ENCODE measurements around the gene MX1. TPM values are rescaled to one million over a fixed set of nuclear protein-coding genes. Genes with fewer than 3 reads are reported as not detected.

The MX1 gene
- total and polyA plus RNA-seq, 2 experiments from 2014 or later = 2.1 to 6.5 TPM

DNA sequence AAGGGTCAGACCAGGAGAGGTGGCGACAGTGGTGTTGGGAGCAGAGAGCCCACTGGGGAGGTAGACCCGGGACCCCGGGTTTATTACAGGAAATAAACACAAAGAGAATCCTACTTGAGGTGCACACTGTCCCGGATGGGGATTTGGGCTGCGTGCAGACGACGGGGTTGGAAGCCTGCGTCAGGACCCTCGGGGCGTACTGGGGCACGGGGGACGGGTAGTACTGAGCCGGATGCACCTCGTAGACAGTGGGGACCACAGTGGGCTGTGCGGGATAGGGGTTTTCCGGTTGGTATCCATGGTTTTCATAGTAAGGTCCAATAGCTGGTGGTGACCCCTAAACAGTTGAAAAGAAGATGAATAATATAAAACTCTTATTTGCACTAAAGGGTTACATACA is 68.2 kb downstream of the MX1 start (continued):
- TF ChIP-seq, protein P1, sequence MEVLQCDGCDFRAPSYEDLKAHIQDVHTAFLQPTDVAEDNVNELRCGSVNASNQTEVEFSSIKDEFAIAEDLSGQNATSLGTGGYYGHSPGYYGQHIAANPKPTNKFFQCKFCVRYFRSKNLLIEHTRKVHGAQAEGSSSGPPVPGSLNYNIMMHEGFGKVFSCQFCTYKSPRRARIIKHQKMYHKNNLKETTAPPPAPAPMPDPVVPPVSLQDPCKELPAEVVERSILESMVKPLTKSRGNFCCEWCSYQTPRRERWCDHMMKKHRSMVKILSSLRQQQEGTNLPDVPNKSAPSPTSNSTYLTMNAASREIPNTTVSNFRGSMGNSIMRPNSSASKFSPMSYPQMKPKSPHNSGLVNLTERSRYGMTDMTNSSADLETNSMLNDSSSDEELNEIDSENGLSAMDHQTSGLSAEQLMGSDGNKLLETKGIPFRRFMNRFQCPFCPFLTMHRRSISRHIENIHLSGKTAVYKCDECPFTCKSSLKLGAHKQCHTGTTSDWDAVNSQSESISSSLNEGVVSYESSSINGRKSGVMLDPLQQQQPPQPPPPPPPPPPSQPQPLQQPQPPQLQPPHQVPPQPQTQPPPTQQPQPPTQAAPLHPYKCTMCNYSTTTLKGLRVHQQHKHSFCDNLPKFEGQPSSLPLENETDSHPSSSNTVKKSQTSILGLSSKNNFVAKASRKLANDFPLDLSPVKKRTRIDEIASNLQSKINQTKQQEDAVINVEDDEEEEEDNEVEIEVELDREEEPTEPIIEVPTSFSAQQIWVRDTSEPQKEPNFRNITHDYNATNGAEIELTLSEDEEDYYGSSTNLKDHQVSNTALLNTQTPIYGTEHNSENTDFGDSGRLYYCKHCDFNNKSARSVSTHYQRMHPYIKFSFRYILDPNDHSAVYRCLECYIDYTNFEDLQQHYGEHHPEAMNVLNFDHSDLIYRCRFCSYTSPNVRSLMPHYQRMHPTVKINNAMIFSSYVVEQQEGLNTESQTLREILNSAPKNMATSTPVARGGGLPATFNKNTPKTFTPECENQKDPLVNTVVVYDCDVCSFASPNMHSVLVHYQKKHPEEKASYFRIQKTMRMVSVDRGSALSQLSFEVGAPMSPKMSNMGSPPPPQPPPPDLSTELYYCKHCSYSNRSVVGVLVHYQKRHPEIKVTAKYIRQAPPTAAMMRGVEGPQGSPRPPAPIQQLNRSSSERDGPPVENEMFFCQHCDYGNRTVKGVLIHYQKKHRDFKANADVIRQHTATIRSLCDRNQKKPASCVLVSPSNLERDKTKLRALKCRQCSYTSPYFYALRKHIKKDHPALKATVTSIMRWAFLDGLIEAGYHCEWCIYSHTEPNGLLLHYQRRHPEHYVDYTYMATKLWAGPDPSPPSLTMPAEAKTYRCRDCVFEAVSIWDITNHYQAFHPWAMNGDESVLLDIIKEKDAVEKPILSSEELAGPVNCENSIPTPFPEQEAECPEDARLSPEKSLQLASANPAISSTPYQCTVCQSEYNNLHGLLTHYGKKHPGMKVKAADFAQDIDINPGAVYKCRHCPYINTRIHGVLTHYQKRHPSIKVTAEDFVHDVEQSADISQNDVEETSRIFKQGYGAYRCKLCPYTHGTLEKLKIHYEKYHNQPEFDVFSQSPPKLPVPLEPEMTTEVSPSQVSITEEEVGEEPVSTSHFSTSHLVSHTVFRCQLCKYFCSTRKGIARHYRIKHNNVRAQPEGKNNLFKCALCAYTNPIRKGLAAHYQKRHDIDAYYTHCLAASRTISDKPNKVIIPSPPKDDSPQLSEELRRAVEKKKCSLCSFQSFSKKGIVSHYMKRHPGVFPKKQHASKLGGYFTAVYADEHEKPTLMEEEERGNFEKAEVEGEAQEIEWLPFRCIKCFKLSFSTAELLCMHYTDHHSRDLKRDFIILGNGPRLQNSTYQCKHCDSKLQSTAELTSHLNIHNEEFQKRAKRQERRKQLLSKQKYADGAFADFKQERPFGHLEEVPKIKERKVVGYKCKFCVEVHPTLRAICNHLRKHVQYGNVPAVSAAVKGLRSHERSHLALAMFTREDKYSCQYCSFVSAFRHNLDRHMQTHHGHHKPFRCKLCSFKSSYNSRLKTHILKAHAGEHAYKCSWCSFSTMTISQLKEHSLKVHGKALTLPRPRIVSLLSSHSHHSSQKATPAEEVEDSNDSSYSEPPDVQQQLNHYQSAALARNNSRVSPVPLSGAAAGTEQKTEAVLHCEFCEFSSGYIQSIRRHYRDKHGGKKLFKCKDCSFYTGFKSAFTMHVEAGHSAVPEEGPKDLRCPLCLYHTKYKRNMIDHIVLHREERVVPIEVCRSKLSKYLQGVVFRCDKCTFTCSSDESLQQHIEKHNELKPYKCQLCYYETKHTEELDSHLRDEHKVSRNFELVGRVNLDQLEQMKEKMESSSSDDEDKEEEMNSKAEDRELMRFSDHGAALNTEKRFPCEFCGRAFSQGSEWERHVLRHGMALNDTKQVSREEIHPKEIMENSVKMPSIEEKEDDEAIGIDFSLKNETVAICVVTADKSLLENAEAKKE (CRISPR knock-in tag; IDR thresholded peaks at IDR 0.05) = no peak
- no peak for TF ChIP-seq EZH2phosphoT487 (IDR thresholded peaks at IDR 0.05; ENCODE audit: unreplicated experiment)

DNA sequence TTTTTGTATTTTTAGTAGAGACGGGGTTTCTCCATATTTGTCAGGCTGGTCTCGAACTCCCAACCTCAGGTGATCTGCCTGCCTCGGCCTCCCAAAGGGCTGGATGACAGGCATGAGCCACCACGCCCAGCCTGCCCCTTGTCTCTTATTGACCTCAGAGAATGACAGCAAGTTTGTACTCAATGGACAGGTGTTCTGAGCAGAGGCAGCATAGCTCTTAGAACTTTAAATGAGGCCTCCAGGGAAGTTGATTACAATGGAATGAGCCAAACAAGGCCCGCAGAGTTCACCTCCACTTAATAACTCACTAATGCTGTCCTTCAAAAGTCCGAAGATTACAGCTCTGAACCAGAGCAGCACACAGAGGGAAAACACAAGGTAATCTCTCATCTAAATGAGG is 71.0 kb downstream of the MX1 start:
- peaks cover 11% of the 10 kb centered on the region; the same call in 2 of the 3 replicates for H3K4me1 Mint-ChIP-seq
- no peak overlapping the region for H3K4me2 ChIP-seq
- H3K79me2 ChIP-seq (replicated peaks; ENCODE audit: insufficient read depth) = no peaks in the 10 kb centered on the region; the same call in 1 of the 2 replicates
- H3K27me3 ChIP-seq (ENCODE audit: insufficient read depth) = no peaks in the 10 kb centered on the region
- H3K4me3 Mint-ChIP-seq = no peak overlapping the region
- no peaks in the 10 kb centered on the region for H3K9me2 ChIP-seq (ENCODE audit: insufficient read depth)
- H2AFZ ChIP-seq = no peak overlapping the region
- no peak overlapping the region for H3K4me3 ChIP-seq
- DNase-seq (ENCODE audit: low spot score) (no peak), ATAC-seq (no peak)
- H3K36me3 ChIP-seq (ENCODE audit: insufficient read depth) = no peaks in the 10 kb centered on the region
- no peaks in the 10 kb centered on the region for H3K4me1 ChIP-seq (ENCODE audit: insufficient read depth)
- H3K27me3 Mint-ChIP-seq (ENCODE audit: insufficient read depth, low read depth, poor library complexity) = no peaks in the 10 kb centered on the region
- H4K20me1 ChIP-seq (replicated peaks; ENCODE audit: insufficient read depth) = no peaks in the 10 kb centered on the region
- H3F3A ChIP-seq (replicated peaks; ENCODE audit: low read depth) = no peaks in the 10 kb centered on the region
- TF ChIP-seq JUNB (IDR thresholded peaks at IDR 0.05; ENCODE audit: unreplicated experiment) = no peak
- no peak for TF ChIP-seq CREB1 (CRISPR knock-in tag; IDR thresholded peaks at IDR 0.05; ENCODE audit: low read depth)
- no peak for TF ChIP-seq ZNF331 (CRISPR knock-in tag; IDR thresholded peaks at IDR 0.05; ENCODE audit: low read depth)
- H3K9me3 Mint-ChIP-seq = no peaks in the 10 kb centered on the region
- H3K27ac ChIP-seq (ENCODE audit: low read depth) = no peak overlapping the region
- no peak overlapping the region for H3K27ac Mint-ChIP-seq
- H3K36me3 Mint-ChIP-seq (ENCODE audit: low read depth) = no peaks in the 10 kb centered on the region; the same call in 2 of the 3 replicates
